BE2C (cell line): ENCODE data around the gene NFASC.

Source experiments
- DNase-seq: peaks from one replicate; pipeline ENCODE4 v3.0.0-alpha.2; 2020
- H3K27me3 ChIP-seq: fragments of 250-450 bp; sonication (Bioruptor Pico); 2 replicates; pipeline ENCODE4 v1.5.1; 2020; ENCODE audit warnings: mild to moderate bottlenecking
- H3K36me3 ChIP-seq: fragments of 250-450 bp; sonication (Bioruptor Pico); 2 replicates; pipeline ENCODE4 v1.5.1; 2020; ENCODE audit warnings: mild to moderate bottlenecking
- H3K4me1 ChIP-seq: fragments of 250-450 bp; sonication (Bioruptor Pico); 2 replicates; pipeline ENCODE4 v1.5.1; 2020
- H3K4me3 ChIP-seq: 2 replicates; pipeline ENCODE4 v1.5.1; 2011; ENCODE audit warnings: low read depth, low read length
- H3K9me3 ChIP-seq: fragments of 250-450 bp; sonication (Bioruptor Pico); 2 replicates; pipeline ENCODE4 v1.5.1; 2020
- CTCF ChIP-seq: IDR thresholded peaks from 2 replicates; pipeline ENCODE4 v1.5.1; 2012; ENCODE audit warnings: mild to moderate bottlenecking, low read depth, low read length

Gene NFASC

GRCh38 chr1:204960306-204961125 is 89.9 kb downstream of the NFASC start:
- Histone ChIP-seq H3K36me3 (no peaks in the 10 kb centered on the region; the same call in 1 of the 2 replicates), H3K4me1 (no peaks in the 10 kb centered on the region), H3K9me3 (no peaks in the 10 kb centered on the region), H3K27me3 (no peaks in the 10 kb centered on the region), H3K4me3 (no peak overlapping the region)
- no peak for TF ChIP-seq CTCF
- no peak for DNase-seq

GRCh38 chr1:204961765-204962419 is 91.2 kb downstream of the NFASC start:
- 0 out of 2 replicates have a peak, but pooled peaks have one; percentile 3 for TF ChIP-seq CTCF

GRCh38 chr1:204962742-204963632 is 92.3 kb downstream of the NFASC start:
- no peak for TF ChIP-seq CTCF
- Histone ChIP-seq H3K4me1 (no peaks in the 10 kb centered on the region), H3K36me3 (no peaks in the 10 kb centered on the region; the same call in 1 of the 2 replicates), H3K27me3 (no peaks in the 10 kb centered on the region), H3K4me3 (no peak overlapping the region), H3K9me3 (no peaks in the 10 kb centered on the region)
- DNase-seq, result no peak

More at GRCh38 chr1:204961765-204962419, 91.2 kb downstream of the NFASC start:
- DNase-seq, result no peak
- Histone ChIP-seq H3K4me3 (no peak overlapping the region), H3K36me3 (no peaks in the 10 kb centered on the region; the same call in 1 of the 2 replicates), H3K4me1 (no peaks in the 10 kb centered on the region), H3K27me3 (no peaks in the 10 kb centered on the region), H3K9me3 (no peaks in the 10 kb centered on the region)

GRCh38 chr1:204967451-204967850 is 96.8 kb downstream of the NFASC start:
- no peak for DNase-seq
- no peak overlapping the region for H3K4me3 ChIP-seq
- H3K4me1 ChIP-seq, result no peaks in the 10 kb centered on the region
- H3K36me3 ChIP-seq, result no peaks in the 10 kb centered on the region; the same call in 1 of the 2 replicates
- TF ChIP-seq CTCF, result no peak
- H3K9me3 ChIP-seq, result no peaks in the 10 kb centered on the region
- H3K27me3 ChIP-seq, result no peaks in the 10 kb centered on the region

- no peak overlapping the region for H3K4me3 ChIP-seq
- no peaks in the 10 kb centered on the region for H3K4me1 ChIP-seq
- no peak for DNase-seq
- no peak for TF ChIP-seq CTCF
- no peaks in the 10 kb centered on the region for H3K27me3 ChIP-seq
- no peaks in the 10 kb centered on the region; the same call in 1 of the 2 replicates for H3K36me3 ChIP-seq
- no peaks in the 10 kb centered on the region for H3K9me3 ChIP-seq
Observed at GRCh38 chr1:204968135-204968534, 97.5 kb downstream of the NFASC start.
